GM18873 (cell line): ENCODE measurements around the gene MTCP1.

Experiments
- ATAC-seq: cut with Tn5 transposase; IDR thresholded peaks from one replicate; pipeline ENCODE4 v1.9.1; 2021; ENCODE audit warnings: mild to moderate bottlenecking, moderate library complexity, moderate number of reproducible peaks; ENCODE audit not compliant: unreplicated experiment, low FRiP score

MTCP1 gene

DNA sequence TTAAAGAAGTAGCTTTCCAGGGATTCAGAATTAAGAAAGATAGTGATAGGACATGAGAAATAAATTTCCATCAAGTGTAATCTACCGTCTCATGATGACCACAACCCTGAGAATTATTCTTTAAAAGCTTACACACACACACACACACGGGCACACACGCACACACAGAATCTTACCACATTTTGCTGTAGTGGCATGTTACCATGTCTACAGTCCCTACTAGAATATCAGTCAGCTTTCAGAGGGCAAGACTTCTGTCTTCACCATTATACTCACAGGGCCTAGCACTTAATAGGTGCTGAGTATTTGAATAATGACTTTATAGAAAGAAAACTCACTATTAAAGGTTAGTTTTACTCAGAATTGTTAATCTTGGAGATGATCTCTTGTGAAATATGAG lies 15.4 kb downstream of the MTCP1 start:
- ATAC-seq = no peak

DNA sequence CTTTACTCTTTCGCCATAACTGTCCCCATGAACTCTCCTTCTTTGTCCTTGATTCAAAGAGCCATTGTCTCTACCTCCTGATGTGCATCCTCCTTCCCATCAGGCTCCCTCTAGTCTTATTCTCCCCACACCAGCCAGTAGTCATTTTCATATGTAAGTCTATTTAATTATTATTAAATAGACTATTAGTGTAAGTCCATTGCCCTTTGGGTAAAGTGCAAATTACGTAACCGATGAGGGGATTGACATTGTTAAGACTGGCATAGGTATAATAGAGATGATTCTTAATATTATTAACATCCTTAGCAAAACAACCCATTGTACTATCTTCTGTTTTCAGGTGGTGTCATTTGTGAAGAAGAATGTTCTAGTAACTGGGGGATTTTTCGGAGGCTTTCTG lies 16.7 kb downstream of the MTCP1 start:
- ATAC-seq = no peak

DNA sequence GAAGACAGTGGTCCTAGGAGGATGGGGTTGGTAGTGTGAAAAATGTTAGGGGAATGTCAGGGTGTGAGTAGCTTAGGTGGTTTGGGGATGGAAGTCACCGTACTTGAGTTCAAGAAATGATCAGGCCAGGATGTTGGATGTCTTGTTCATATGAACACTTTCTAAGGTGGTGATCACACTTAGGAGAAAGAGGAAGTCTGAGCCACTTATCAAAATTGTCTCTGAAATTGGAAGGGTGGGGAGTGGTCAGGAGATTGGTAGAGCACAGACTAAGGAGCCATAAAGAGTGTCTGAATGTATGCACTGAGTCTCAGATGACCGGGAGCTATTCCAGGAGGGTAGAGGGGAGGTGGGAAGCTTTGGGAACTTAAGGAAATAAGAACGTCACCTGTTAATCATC lies 17.3 kb downstream of the MTCP1 start:
- ATAC-seq = no peak

DNA sequence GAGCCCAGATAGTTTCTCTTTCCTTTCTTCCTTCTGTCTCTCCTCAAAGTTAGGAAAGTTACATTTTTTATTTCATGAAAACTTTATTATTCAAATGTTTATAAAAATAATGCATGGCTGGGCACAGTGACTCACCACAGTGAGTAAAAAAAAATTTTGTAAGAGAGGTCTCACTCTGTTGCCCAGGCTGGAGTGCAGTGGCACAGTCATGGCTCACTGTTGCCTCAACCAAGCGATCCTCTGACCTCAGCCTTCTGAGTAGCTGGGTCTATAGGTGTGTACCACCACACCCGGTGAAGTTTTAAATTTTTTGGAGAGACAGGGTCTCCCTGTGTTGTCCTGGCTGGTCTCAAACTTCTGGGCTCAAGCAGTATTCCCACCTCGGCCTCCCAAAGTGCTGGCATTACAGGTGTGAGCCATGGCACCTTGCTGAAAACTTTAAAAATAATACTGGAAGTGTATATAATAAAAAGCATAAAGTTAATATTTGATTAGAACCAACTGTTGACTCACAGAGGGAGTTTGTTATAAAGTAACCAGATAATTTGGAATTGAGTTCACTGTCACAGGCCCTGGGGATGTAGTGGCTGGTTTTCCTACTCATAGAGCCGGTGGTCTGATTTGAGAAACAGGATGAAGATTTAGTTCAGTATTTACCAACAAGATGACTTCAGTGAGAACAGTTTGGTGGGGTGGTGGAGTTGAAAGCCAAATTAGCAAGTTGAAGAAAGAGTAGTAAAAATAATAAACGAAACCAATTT lies 18.0 kb downstream of the MTCP1 start:
- no peak for ATAC-seq

DNA sequence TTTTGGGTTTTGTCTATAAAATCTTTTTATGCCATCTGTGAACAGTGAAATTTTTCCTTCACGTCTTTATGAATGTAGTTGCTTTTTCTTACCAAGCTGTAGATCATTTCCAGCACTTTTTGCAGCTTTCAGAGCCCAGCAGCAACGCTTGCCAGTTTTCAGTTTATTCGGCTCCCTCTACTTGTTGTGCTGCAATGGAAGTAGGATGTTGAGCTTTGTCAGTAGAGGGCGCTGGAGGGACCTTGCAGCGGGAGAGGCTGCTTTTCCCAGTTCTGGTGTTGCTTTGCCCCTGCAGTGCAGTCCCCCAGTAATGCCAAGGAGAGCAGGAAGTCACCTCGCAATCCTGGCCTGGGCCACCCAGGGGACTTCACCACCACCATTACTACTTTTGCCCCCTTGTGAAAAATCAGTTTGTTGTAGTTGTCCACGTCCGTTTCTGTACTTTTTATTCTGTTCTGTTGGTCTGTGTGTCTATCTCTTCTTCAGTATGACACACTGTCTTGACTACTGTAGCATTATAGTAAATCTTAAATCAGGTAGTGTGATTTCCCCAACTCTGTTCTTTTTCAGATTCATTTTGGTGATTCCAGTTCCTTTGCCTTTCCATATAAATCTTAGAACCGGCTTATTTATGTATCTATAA lies 21.8 kb downstream of the MTCP1 start:
- no peak for ATAC-seq

DNA sequence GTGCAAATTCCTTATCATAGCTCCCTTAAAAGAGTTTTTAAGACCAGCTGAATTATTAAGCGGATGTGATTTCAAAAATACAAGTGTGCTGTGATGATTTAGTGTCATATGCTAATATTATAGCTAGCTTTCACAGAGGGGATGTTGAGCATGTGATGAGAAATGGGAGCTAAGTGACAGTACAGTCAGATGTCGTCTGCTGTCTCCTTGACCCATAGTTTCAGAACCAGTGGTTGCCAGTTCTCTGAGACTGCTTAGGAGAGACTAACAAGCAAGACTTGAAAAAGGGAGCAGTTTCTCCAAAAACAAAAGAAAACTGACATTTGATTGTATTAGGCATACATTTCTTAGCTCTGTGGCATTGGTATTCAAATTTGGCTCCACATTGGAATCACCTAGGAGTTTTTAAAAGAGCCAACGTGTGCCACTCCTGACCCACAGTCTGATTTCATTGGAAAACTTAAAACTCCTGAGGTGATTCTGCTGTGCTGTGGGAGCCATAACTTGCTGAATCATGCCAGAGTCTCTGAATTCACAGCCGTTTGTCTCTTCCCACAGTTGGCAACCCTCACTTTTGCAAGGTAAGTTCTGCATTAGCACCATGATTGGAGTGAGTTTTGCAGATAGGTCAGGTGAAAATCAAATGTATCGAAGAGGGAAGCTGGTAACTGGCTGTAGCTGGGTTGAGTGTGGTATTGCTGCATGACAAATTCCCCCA lies 24.0 kb downstream of the MTCP1 start:
- no peak for ATAC-seq

DNA sequence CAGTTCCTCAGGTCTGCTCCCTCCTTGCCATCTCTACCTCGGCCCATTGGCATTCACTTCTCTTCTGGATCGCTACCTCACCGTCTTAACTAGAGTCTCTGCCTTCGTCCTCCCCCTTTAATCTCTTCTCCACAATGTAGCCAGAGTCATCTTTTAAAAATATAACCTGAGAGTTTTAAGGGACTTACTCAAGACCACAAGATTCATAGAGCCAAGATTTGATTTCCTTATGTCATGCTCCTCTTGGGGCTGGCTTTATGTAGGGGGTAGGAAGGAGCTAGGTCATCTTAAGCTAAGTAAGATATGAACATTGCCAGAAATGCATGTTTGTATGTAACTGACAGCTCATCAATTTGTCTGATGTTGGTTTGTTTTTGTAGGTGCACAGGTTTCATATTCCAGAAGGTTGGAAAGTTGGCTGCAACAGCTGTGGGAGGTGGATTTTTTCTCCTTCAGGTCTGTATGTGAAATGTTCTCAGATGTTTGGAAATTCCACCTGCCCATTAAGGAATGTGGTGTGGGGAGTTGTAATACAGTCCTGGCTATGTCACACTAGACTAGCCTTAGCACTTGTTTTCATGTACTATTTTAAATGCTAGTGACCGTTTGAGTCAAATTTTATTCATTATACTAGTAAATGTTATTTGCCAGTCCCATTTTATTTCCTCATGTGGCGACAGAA lies 24.7 kb downstream of the MTCP1 start:
- no peak for ATAC-seq

DNA sequence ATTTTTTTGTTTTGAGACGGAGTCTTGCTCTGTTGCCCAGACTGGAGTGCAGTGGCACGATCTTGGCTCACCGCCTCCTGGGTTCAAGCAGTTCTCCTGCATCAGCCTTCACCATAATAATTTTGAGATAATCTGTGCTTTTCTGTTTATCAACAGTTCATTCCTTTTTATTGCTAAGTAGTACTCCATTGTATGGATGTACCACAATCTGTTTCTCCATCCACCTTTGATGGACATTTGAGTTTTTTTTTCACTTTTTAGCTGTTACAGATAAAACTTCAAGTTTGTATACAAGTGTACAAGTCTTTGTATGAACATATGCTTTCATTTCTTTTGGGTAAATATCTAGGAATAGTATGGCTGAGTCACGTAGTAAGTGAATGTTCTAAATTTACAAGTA lies 35.2 kb downstream of the MTCP1 start:
- no peak for ATAC-seq

DNA sequence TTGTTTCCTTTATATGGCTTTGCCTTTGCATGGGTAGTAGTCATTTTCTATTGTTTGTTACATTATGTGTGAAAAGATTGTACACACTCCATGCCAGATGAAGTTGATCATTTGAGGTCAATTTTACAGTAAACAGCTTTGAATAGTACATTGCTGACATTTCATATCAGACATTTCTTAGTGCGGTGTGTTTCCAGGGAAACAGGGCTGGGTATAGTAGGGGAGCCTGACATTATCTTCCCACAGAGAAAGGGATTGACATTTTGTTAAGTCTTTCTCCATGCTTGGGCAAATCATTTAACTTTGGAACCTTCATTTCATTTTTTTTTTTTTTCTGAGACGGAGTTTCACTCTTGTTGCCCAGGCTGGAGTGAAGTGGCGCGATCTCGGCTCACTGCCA lies 39.3 kb downstream of the MTCP1 start:
- ATAC-seq = no peak

DNA sequence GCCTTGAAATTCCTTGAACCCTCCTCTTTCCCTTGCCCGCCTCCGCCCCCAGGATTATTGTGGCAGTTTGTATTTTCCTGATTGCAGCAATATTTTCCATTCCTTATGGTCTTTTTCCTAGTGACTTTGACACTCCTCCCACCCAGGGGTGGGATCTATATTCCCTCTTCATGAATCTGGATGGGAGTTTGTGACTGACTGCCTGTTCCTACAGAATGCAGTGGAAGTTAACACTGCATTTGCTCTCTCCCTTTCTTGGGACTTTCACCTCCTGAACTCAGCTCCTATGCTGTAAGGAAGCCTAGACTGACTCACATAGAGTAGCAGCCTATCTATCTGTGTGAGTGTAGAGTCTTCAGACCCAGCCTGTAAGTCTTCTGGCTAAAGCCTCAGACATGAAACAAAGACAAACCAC lies 42.1 kb downstream of the MTCP1 start:
- no peak for ATAC-seq

DNA sequence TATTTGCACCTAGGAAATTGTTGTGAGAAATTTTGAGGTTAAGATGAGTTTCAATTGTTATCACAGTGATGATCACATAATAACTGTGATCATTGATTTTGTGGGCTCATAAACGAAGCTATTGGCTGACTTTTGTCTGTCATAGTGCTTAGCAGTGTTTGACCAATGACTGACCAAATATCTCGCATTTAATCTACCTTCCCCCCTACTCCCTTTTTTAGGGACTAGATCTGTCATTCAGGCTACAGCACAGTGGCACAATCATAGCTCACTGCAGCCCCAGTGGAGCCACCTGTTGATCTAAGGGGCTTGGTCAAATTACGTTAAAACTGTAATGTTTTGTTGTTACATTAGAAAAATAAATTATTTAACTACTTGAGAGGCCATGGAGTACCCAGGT lies 42.8 kb downstream of the MTCP1 start:
- ATAC-seq = no peak

DNA sequence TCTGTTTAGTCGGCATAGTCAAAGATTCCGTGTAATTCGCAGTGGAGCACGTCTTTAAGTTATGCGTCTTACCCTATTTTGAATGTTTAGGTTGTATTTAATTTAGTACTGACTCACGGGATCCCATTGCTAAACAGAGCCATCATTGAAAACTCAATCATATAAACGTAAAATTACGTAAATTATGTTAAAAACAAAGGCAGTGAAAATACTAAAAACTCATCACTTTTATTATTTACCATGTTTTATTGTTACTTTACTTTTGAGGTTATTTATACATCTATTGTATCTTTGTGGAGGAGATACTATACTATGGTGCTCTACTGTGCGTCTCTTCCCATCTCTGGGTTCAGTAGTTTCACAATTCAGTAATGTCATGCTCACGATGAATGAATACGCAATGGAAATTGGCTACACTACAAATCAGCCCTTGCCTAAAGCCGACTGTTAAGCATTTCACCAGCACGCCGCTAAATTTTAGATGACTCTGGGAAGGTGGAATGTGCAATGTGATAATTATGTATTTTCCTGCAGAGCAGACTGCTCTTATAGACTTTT lies 43.3 kb downstream of the MTCP1 start:
- no peak for ATAC-seq

DNA sequence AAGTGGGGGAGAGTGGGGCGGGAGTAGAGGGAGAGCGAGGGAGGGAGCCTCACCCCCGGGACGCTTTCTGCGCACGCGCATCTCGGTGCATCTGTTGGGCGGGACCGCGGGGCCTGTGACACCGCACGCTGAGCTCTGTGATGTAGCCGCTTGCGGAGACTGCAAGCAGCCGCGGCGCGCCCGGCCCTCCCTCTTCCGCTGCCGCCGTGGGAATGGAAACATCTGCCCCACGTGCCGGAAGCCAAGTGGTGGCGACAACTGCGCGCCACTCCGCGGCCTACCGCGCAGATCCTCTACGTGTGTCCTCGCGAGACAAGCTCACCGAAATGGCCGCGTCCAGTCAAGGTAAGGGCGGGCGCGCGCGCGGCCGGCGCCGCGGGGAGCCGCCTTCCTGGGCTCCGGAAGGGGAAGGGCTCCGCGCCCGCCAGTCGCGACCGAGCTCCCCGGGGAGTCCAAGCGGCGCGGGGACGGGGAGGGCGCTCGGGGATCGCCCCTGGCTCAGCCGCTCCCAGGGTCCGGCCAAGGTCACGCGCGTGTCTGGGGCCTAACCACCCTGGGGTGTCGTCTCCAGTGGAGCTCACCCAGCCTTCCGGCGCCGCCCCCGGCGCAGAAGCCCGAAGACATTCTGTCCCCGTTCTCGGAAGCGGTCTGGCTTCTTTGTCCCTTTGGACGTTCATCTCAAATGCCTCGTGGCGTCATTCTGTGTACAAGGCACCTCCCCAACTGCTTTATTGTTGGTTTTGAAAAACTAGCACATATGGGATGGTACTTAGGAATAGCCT lies 44.0 kb downstream of the MTCP1 start, which contains the start of gene FUNDC2:
Gene FUNDC2, plus strand, starts transcription at position 118 of the 782 bp plus-strand sequence. Its CDS starts 95 bp downstream, at position 213.
- peak; percentile 88 for ATAC-seq

DNA sequence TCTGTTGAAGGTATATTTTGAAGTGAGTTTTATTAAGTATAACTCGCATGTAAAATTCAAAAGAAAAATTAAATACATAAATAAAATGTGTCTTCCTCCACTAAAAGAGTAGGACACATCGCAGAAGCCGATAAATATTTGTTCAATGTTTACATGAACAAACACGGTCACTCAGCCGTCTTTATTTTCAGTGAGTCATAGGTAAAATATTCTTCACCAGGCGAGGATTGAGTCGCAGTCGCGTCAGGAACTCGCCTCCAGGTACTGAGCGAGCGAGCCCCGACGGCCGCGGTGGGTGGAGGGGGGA lies 44.6 kb downstream of the MTCP1 start:
- ATAC-seq = no peak

DNA sequence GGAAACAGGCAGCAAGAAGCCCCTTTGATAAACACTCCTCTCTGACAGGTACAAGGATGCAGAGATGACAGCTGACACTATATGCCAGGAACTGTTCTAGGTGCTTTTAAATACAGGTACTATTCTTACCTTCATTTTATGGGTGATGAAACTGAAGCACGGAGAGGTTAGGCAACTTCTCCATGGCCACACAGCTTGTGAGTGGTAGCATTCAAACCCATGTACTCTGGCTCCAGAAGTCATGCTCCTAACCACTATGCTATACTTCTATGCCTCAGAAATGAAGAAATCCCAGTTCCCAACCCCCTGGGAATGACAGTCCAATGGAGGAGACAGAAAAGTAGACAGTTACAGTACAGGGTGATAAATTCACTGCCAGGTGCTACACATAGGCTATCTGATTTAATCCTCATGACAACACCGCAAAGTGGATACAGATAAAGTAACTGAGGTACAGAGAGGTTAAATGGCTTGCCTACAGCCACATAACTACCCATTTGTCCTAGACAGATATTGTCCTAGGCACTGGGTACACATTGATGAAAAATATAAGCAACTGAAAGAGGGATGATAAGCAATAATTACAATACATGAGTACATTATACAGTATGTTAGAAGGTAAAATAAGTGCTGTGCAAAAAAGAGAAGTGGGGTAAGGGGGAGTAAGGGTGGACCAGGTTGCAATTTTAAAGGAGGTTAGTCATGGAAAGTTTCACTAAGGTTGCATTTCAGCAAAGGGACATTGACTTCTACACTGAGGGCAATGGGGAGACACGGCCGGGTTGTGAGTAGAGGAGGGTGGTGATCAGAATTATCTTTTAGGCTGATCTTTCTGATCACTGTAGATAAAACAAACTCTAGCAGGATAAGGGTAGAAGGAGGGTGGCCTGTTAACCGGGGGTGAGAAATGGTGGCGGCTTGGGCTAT lies 46.8 kb downstream of the MTCP1 start:
- no peak for ATAC-seq

DNA sequence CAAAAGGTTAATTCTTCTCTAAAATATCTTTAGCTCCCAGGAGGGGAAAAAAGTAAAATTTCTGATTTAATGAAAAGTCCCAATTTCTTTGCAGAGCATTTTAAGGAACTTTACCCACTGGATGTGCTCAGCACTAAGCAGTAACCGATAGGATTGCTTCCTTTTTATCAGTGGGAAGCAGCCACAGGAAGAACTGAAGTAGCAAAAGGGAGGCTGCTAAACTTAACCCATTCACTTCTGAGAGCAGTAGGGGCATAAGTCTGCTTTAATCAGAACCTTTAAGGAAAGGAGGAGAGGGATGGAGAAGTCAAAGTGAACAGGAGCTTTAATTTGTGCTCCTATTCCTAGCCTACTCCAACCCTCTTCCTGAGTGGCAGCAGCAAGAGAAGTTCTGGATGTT lies 48.4 kb downstream of the MTCP1 start, which contains the start of gene F8:
Gene F8, minus strand, starts transcription at position 139 of the 400 bp plus-strand sequence. CDS start 171 bp downstream, outside the sequence.
- ATAC-seq = no peak

DNA sequence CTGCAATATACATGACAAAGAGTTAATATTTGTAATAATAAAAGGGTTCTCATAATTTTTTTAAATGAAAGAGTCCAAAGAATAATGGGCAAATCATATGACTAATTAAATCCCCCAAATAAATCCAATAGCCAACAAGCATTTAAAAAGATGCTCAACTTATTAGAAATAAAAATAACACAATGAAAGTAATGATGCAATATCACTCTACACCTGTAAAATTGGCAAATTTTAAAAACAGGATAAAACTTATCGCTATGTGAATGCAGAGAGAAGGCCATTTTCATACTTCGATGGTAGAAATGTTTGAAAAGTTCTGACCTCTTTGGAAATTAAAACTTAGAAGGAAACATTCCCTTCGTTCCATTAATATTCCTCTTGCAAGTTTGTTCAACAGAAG lies 50.3 kb downstream of the MTCP1 start:
- no peak for ATAC-seq
